HG02870 (cell line): ENCODE results near the gene APOA5.
A peak's percentile ranks its signal among the peaks of the same experiment; 100 is the strongest.
"Not testable (repeated sequence)": the region's sequence is repeated elsewhere in the genome, so short reads cannot be mapped to it uniquely, and the experiment has no call there.

Source experiments
- ATAC-seq: cut with Tn5 transposase; IDR thresholded peaks from one replicate; pipeline ENCODE4 v1.9.1; 2021; ENCODE audit warnings: mild to moderate bottlenecking, moderate library complexity; ENCODE audit not compliant: unreplicated experiment

Gene APOA5

DNA sequence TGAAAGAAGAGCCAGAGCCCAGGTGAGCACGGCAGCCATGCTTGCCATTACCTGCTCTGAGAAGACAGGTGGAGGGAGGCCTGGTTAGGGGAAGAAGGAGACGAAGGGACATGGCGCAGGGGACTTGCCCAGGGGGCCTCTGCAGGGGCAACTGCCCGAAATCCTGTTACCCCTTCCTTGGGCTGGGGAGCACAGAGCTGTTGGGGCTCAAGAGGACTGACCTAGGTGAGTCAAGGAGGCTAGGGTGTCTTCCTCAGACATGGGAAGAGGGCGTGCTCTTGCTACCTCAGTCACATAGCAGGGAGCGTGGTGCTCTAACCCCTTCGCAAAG, at the start of gene APOA5:
APOA5 (minus strand) TSS at position 67 of the 331 bp plus-strand sequence; CDS start at position 48, 19 bp downstream.
- no peak for ATAC-seq

- ATAC-seq, result no peak
Observed at GRCh38 chr11:116840746-116841296, 49.1 kb upstream of the APOA5 start.

- ATAC-seq, result no peak
Observed at GRCh38 chr11:116840224-116840745, 48.6 kb upstream of the APOA5 start.

DNA sequence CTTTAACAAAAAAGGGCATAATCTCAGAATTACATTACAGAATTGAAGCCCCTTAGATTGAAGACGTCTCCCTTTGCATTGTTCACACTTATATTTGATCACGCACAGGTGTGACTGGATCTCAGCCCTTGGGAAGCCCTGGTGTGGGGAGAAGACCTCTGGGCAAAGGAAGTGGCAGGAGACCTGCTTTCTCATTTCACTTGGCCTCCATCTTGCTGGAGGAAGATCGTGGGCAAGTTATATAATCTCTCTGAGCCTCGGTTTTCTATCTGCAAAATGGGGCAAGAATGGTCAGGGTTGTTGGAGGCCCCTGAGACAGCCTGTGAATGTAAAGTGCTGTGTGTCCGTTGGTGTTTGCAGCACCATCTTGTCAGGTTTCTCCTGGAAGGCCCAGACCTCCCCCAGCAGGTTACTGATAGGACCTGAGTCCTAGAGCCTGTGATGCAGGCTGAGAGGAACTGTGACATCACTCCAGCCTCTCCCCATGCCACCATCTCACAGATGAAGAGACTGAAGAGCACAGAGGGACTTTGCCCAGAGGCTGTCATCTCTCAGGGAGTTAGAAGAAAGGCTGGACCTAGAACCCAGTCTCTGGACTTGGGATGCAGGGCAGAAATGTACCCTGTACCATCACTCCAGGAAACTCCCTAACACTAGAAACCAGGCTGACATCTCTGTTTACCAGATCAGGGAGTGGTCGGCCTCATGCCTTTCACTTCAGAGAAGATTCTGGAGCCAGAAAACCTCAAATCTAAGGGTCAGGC, 46.8 kb upstream of the APOA5 start:
- no peak for ATAC-seq

- ATAC-seq, result no peak
Observed at GRCh38 chr11:116837231-116838091, 45.8 kb upstream of the APOA5 start, which contains the start of gene APOA1. Gene APOA1 (minus strand): TSS chr11:116837622. CDS start chr11:116837387, 235 bp downstream.

GRCh38 chr11:116836632-116836991, 44.9 kb upstream of the APOA5 start:
- no peak for ATAC-seq

GRCh38 chr11:116835791-116836631, 44.3 kb upstream of the APOA5 start:
- ATAC-seq, result peak; percentile 63

GRCh38 chr11:116835042-116835772, 43.5 kb upstream of the APOA5 start:
- peak; percentile 14 for ATAC-seq

DNA sequence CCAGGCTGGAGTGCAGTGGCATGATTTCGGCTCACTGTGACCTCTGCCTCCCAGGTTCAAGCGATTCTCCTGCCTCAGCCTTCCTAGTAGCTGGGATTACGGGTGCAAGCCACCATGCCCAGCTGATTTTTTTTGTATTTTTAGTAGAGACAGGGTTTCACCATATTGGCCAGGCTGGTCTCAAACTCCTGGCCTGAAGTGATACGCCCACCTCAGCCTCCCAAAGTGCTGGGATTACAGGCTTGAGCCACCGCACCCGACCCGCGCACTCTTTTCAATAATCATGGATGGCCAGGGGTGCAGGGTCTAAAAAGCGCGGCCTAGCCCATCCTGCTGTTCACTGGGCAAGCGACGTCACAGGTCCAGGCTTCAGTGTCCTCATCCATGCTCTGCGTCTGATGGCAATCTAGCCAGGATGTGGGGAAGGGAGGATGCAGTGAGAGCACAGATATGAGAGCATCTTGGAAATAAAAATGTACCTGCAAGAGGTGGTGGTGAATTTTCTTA, 42.9 kb upstream of the APOA5 start:
- ATAC-seq, result not testable (repeated sequence)

DNA sequence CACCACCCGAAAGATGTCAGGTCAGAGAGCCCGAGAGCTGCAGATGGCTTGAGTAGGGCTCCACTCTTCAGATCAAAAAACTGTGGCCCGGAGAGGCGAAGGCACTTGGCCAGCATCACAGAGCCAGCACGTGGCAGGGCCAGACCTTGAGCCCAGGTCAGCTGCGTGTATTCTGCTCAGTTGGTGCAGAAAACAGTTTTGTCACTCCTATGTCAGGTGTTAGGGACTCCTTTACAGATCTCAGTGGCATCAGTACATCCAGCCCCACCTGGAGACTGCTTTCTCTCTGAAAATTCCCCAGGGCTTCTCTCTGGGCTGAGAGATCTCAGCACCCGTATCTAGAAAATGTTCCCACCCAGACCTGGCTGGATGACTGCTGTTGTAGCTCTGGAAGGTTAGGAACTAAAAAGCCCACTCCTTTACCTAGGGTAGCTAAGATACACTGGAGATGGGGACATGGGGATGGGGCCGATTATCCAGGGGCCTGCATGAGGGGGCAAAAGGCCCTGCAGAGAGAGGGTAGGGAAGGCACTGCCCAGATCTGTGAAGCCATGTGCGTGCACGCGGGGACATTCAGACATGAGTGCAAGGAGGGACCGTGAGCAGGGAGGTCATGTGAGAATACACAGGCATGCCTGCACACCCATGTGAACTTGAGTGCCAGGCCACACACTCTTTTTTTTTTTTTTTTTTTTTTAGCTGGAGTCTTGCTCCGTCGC, 42.3 kb upstream of the APOA5 start:
- no peak for ATAC-seq

DNA sequence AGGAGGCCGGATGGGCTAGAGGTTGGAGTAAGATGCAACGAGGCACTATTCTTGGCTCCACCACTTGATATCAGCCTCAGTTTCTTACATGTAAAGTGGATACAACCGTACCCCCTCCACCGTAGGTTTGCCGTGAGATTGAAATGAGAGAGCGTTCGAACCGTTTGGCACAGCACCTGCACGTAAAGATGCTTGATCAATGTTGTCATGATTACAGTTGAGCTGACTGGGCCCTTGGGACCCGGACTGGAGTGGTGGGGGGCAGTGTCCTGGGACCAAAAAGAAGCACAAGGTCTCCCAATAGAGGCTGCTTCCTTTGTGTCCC, 41.8 kb upstream of the APOA5 start:
- no peak for ATAC-seq

- no peak for ATAC-seq
Observed at GRCh38 chr11:116832350-116833290, 40.9 kb upstream of the APOA5 start.

DNA sequence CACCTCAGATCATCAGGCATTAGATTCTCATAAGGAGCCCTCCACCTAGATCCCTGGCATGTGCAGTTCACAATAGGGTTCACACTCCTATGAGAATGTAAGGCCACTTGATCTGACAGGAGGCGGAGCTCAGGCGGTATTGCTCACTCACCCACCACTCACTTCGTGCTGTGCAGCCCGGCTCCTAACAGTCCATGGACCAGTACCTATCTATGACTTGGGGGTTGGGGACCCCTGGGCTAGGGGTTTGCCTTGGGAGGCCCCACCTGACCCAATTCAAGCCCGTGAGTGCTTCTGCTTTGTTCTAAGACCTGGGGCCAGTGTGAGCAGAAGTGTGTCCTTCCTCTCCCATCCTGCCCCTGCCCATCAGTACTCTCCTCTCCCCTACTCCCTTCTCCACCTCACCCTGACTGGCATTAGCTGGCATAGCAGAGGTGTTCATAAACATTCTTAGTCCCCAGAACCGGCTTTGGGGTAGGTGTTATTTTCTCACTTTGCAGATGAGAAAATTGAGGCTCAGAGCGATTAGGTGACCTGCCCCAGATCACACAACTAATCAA, 40.2 kb upstream of the APOA5 start:
- no peak for ATAC-seq

DNA sequence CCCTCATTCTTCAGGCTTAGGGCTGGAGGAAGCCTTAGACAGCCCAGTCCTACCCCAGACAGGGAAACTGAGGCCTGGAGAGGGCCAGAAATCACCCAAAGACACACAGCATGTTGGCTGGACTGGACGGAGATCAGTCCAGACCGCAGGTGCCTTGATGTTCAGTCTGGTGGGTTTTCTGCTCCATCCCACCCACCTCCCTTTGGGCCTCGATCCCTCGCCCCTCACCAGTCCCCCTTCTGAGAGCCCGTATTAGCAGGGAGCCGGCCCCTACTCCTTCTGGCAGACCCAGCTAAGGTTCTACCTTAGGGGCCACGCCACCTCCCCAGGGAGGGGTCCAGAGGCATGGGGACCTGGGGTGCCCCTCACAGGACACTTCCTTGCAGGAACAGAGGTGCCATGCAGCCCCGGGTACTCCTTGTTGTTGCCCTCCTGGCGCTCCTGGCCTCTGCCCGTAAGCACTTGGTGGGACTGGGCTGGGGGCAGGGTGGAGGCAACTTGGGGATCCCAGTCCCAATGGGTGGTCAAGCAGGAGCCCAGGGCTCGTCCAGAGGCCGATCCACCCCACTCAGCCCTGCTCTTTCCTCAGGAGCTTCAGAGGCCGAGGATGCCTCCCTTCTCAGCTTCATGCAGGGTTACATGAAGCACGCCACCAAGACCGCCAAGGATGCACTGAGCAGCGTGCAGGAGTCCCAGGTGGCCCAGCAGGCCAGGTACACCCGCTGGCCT, 38.7 kb upstream of the APOA5 start:
- ATAC-seq, result no peak

DNA sequence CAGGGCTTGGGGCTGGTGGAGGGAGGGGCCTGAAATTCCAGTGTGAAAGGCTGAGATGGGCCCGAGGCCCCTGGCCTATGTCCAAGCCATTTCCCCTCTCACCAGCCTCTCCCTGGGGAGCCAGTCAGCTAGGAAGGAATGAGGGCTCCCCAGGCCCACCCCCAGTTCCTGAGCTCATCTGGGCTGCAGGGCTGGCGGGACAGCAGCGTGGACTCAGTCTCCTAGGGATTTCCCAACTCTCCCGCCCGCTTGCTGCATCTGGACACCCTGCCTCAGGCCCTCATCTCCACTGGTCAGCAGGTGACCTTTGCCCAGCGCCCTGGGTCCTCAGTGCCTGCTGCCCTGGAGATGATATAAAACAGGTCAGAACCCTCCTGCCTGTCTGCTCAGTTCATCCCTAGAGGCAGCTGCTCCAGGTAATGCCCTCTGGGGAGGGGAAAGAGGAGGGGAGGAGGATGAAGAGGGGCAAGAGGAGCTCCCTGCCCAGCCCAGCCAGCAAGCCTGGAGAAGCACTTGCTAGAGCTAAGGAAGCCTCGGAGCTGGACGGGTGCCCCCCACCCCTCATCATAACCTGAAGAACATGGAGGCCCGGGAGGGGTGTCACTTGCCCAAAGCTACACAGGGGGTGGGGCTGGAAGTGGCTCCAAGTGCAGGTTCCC, 38.0 kb upstream of the APOA5 start, which contains the start of gene APOC3:
APOC3 (plus strand) TSS at position 383 of the 659 bp plus-strand sequence. CDS start 676 bp downstream, outside the sequence.
- no peak for ATAC-seq
